ES-I3 (cell line): ENCODE measurements around the gene TRIM8.

Experiments
- H3K36me3 ChIP-seq: 2 replicates; pipeline ENCODE4 v1.6.1; 2013; ENCODE audit warnings: mild to moderate bottlenecking, low read length, control low read depth, moderate library complexity; ENCODE audit not compliant: insufficient read depth
- H3K4me1 ChIP-seq: 2 replicates; pipeline ENCODE4 v1.6.1; 2013; ENCODE audit warnings: mild to moderate bottlenecking, control low read depth, low read length; ENCODE audit not compliant: insufficient read depth
- H3K9ac ChIP-seq: 2 replicates; pipeline ENCODE4 v1.6.1; 2013; ENCODE audit warnings: low read depth, mild to moderate bottlenecking, low read length, moderate library complexity
- H3K9me3 ChIP-seq: 2 replicates; pipeline ENCODE4 v1.6.1; 2013; ENCODE audit warnings: mild to moderate bottlenecking, low read length, moderate library complexity; ENCODE audit not compliant: control insufficient read depth, insufficient read depth

Gene TRIM8

DNA sequence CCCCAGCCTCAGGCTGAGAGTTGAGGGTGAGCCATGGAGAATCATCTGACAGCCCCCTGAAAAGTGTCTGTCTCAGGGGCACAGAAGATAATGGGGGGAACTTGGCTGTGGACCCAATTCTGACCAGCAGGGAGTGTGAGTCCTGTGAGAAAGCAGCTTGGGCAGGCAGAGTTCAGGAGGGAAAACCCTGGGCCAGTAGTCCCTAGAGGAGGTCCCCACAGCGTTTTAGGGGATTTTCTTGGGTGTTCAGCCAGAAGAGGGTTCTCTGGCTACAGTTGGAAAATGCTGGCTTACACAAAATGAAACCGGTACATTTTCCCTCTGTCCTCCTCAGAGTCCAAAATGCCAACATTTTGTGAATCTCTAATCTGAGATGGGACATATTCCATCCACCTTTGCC is 35.8 kb upstream of the TRIM8 start:
- H3K4me1 ChIP-seq, result peaks cover 29% of the 10 kb centered on the region
- no peak overlapping the region for H3K9ac ChIP-seq

DNA sequence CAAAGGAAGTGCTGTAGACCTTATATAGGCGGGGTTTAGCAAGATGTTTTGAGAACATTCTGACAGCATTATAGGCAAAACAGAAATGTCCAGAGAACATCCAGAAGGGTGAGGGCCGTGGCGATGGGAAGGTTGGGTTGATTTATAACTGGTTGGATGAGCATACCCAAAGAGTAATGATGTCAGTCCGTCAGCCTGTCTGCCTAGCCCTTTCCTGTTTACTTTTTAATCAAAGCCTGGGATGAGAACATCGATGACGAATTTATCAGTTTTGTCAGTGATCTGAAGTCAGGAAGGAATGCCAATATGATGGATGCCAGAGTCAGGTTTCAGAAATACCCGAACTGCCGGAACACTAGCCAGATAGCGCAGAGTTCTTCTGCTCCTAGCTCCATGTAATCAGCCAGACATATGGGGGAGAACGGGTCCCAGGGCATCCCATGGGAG is 33.8 kb upstream of the TRIM8 start:
- no peaks in the 10 kb centered on the region for H3K36me3 ChIP-seq
- H3K9me3 ChIP-seq, result no peaks in the 10 kb centered on the region
- H3K9ac ChIP-seq, result no peak overlapping the region
- H3K4me1 ChIP-seq, result peaks cover 23% of the 10 kb centered on the region

More for the DNA sequence above, 35.8 kb upstream of the TRIM8 start:
- no peaks in the 10 kb centered on the region for H3K36me3 ChIP-seq
- no peaks in the 10 kb centered on the region for H3K9me3 ChIP-seq

GRCh38 chr10:102611514-102612087 is 32.7 kb upstream of the TRIM8 start:
- peaks cover 25% of the 10 kb centered on the region for H3K4me1 ChIP-seq

GRCh38 chr10:102612964-102613275 is 31.4 kb upstream of the TRIM8 start:
- Histone ChIP-seq H3K9ac (no peak overlapping the region), H3K9me3 (no peaks in the 10 kb centered on the region), H3K36me3 (no peaks in the 10 kb centered on the region), H3K4me1 (peaks cover 26% of the 10 kb centered on the region)

More at GRCh38 chr10:102611514-102612087, 32.7 kb upstream of the TRIM8 start:
- no peaks in the 10 kb centered on the region for H3K9me3 ChIP-seq
- no peaks in the 10 kb centered on the region for H3K36me3 ChIP-seq
- H3K9ac ChIP-seq, result no peak overlapping the region

DNA sequence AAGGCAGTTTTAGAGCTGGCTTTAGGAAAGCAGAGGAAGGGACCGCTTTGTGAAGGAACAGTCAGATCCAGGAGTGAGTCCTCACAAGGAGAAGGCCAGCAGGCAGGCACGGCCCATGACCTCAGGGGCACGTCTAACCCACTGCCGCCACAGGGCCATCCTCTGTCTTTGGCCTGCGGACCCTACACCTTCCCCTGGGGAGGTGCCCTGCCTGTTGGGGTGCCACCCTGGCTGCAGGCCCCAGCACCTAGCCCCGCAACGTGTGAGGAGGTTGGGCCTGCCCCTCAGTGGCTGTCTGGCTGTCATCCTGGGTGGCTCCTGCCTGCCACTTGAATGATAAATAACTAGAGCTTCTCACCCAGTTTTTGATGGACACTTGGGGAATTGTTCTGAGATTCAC is 31.0 kb upstream of the TRIM8 start:
- H3K36me3 ChIP-seq, result no peaks in the 10 kb centered on the region
- peaks cover 28% of the 10 kb centered on the region for H3K4me1 ChIP-seq
- no peaks in the 10 kb centered on the region for H3K9me3 ChIP-seq
- H3K9ac ChIP-seq, result no peak overlapping the region

- Histone ChIP-seq H3K9ac (no peak overlapping the region), H3K4me1 (peaks cover 29% of the 10 kb centered on the region), H3K36me3 (no peaks in the 10 kb centered on the region), H3K9me3 (no peaks in the 10 kb centered on the region)
Observed at GRCh38 chr10:102613785-102614184, 30.5 kb upstream of the TRIM8 start.

GRCh38 chr10:102614888-102615287 is 29.4 kb upstream of the TRIM8 start:
- peaks cover 29% of the 10 kb centered on the region for H3K4me1 ChIP-seq
- no peaks in the 10 kb centered on the region for H3K9me3 ChIP-seq
- H3K36me3 ChIP-seq, result no peaks in the 10 kb centered on the region
- no peak overlapping the region for H3K9ac ChIP-seq

- Histone ChIP-seq H3K4me1 (peaks cover 29% of the 10 kb centered on the region), H3K36me3 (no peaks in the 10 kb centered on the region)
Observed at GRCh38 chr10:102615361-102615760, 28.9 kb upstream of the TRIM8 start.

DNA sequence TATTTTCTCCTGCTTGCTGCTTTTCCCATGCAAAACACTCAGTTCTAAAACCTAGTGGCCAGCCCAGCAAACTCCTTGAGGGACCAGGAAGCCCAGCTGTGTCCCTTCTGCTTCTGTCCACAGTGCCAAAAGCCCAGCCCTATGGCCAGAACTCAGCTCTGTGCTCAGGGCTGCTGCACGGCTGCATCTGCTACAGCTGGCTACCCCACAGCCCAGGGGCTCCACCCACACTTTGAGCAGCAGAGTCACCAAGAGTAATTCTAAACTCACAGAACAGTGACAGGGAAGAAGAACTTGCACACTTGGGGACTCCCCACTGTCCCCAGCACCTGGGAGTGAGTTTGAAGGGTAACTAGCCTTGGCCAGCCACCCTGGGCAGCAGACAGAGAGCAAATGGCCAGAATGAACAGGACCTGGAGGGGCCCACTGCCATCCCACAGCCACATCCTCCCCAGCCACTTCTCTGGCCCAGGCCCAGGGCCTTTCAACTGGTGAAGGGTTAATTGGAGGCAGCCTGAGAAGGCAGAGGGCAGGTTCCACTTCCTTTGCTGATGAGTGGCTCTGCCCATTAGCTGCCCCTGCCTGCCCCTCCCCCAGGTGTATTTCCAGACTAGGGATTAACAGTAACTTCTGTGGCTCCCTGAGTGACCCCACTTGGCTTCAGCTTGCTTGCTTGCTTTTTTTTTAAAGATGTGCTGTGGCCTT is 28.1 kb upstream of the TRIM8 start:
- H3K9me3 ChIP-seq, result no peaks in the 10 kb centered on the region
- no peak overlapping the region for H3K9ac ChIP-seq
- no peaks in the 10 kb centered on the region for H3K36me3 ChIP-seq
- H3K4me1 ChIP-seq, result peaks cover 29% of the 10 kb centered on the region

More at GRCh38 chr10:102615361-102615760, 28.9 kb upstream of the TRIM8 start:
- Histone ChIP-seq H3K9ac (no peak overlapping the region), H3K9me3 (no peaks in the 10 kb centered on the region)

DNA sequence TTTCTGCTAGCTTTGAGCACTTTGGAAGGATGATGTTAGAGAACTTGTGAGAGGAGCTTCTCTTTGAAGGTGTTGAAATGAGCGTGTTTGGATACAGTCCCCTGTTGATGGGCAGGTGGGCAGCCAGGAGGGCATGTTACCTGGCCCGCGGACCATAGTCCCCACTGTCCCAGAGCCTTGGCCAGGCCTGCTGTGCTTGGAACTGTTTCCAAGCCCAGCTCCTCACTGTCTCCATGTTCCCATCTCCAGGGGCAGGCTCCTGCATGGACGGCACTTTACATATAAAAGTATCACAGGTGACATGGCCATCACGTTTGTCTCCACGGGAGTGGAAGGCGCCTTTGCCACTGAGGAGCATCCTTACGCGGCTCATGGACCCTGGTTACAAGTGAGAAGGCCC is 27.2 kb upstream of the TRIM8 start:
- Histone ChIP-seq H3K36me3 (no peaks in the 10 kb centered on the region), H3K4me1 (peaks cover 22% of the 10 kb centered on the region)

GRCh38 chr10:102617816-102618215 is 26.5 kb upstream of the TRIM8 start:
- Histone ChIP-seq H3K9me3 (no peaks in the 10 kb centered on the region), H3K4me1 (peaks cover 15% of the 10 kb centered on the region), H3K9ac (no peak overlapping the region), H3K36me3 (no peaks in the 10 kb centered on the region)

More for the DNA sequence above, 27.2 kb upstream of the TRIM8 start:
- Histone ChIP-seq H3K9ac (no peak overlapping the region), H3K9me3 (no peaks in the 10 kb centered on the region)

DNA sequence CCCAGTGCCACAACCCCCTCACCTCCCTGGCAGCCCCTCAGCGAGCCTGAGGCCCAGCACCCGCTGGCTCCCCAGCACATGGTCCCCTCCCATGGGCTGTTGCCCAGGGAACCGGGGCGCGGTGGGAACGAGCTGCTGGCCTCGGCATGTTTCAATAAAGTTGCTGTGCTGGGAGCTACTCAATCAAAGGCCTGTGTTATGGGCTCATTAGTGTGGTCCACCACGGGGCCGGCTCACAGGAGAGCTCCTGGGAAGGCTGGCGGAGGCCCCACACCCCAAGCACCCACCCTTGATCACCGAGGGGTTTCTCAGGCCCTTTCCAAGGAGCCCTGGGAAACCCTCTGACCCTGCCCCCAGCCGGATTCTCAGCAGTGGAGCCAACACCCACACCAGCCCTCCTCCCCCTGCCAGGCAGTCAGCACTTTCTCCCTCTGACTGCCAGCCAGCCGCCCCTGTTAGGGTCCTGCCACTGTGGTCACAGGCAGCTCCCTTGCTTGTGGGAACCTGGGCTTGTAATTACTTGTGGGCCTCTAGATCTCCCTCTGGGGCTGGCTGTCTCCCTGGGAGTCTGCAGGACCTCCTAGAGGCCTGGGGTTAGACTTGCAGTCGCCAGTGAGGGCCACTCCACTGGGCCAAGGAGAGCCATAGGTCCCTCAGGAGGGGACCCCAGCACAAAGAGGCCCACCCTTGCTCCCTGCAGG is 24.8 kb upstream of the TRIM8 start:
- H3K4me1 ChIP-seq, result peaks cover 15% of the 10 kb centered on the region
- H3K9ac ChIP-seq, result no peak overlapping the region

GRCh38 chr10:102620138-102620590 is 24.1 kb upstream of the TRIM8 start:
- peaks cover 11% of the 10 kb centered on the region for H3K4me1 ChIP-seq
- H3K9ac ChIP-seq, result no peak overlapping the region
- H3K36me3 ChIP-seq, result no peaks in the 10 kb centered on the region
- H3K9me3 ChIP-seq, result no peaks in the 10 kb centered on the region

More for the DNA sequence above, 24.8 kb upstream of the TRIM8 start:
- H3K9me3 ChIP-seq, result no peaks in the 10 kb centered on the region
- H3K36me3 ChIP-seq, result no peaks in the 10 kb centered on the region

GRCh38 chr10:102620591-102621442 is 23.5 kb upstream of the TRIM8 start:
- no peaks in the 10 kb centered on the region for H3K36me3 ChIP-seq
- peaks cover 13% of the 10 kb centered on the region for H3K4me1 ChIP-seq
- H3K9me3 ChIP-seq, result no peaks in the 10 kb centered on the region
- no peak overlapping the region for H3K9ac ChIP-seq
